Measurements from ENCODE around the gene OVCH2. TPM values are rescaled to one million over a fixed set of nuclear protein-coding genes. Genes with fewer than 3 reads are reported as not detected.

Gene OVCH2
- total and polyA plus RNA-seq, 2 experiments from 2014 or later = 0.42 to 1.3 TPM

DNA sequence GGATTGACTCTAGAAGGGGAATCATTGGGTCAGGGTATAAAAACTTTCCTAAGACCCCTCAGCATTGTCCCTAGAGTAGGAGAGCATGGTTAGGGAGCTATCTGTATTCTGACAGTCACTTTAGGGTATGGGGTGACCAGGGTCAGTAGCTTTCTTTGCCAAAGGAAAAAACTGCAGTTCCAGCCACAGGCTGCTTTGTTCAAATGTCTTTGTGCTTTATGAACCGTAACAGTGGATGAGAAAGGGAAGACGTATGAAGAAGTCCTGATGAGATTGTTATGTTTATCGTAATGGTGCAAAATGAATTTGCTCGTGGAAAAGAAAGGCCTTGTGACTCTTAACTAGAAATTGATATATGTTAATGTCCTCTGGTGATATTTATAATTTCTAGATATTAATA is 63.0 kb downstream of the OVCH2 start:
- Mint-ChIP-seq H3K27me3 (ENCODE audit: insufficient read depth, low read depth, poor library complexity) (peaks cover 2% of the 10 kb centered on the region), H3K4me3 (no peak overlapping the region), H3K27ac (no peak overlapping the region), H3K4me1 (peaks cover 16% of the 10 kb centered on the region), H3K36me3 (ENCODE audit: low read depth) (peaks cover 5% of the 10 kb centered on the region; the same call in 2 of the 3 replicates), H3K9me3 (no peaks in the 10 kb centered on the region)
- Histone ChIP-seq H3K36me3 (ENCODE audit: insufficient read depth) (no peaks in the 10 kb centered on the region), H3K27me3 (ENCODE audit: insufficient read depth) (no peaks in the 10 kb centered on the region), H3K9me2 (ENCODE audit: insufficient read depth) (peaks cover under 1% of the 10 kb centered on the region; the same call in 1 of the 2 replicates), H3K79me2 (replicated peaks; ENCODE audit: insufficient read depth) (no peaks in the 10 kb centered on the region), H3K4me3 (no peak overlapping the region), H4K20me1 (replicated peaks; ENCODE audit: insufficient read depth) (no peaks in the 10 kb centered on the region), H3K4me2 (no peak overlapping the region), H3K4me1 (ENCODE audit: insufficient read depth) (no peaks in the 10 kb centered on the region), H2AFZ (no peak overlapping the region), H3K27ac (ENCODE audit: low read depth) (no peak overlapping the region), H3F3A (replicated peaks; ENCODE audit: low read depth) (no peaks in the 10 kb centered on the region)
- ATAC-seq (no peak), DNase-seq (ENCODE audit: low spot score) (no peak)
- TF ChIP-seq NANOG (IDR thresholded peaks at IDR 0.05; ENCODE audit: borderline replicate concordance) (no peak), JUNB (IDR thresholded peaks at IDR 0.05; ENCODE audit: unreplicated experiment) (no peak), ZNF114 (CRISPR knock-in tag; IDR thresholded peaks at IDR 0.05) (no peak), POLR2AphosphoS5 (IDR thresholded peaks at IDR 0.05; ENCODE audit: low read depth) (no peak), STAT1 (IDR thresholded peaks at IDR 0.05; ENCODE audit: unreplicated experiment) (no peak), CREB1 (CRISPR knock-in tag; IDR thresholded peaks at IDR 0.05; ENCODE audit: low read depth) (no peak), EZH2 (IDR thresholded peaks at IDR 0.05; ENCODE audit: low read depth, unreplicated experiment) (no peak), ZNF331 (CRISPR knock-in tag; IDR thresholded peaks at IDR 0.05; ENCODE audit: low read depth) (no peak), EZH2phosphoT487 (IDR thresholded peaks at IDR 0.05; ENCODE audit: unreplicated experiment) (no peak)
- TF ChIP-seq, protein P1, sequence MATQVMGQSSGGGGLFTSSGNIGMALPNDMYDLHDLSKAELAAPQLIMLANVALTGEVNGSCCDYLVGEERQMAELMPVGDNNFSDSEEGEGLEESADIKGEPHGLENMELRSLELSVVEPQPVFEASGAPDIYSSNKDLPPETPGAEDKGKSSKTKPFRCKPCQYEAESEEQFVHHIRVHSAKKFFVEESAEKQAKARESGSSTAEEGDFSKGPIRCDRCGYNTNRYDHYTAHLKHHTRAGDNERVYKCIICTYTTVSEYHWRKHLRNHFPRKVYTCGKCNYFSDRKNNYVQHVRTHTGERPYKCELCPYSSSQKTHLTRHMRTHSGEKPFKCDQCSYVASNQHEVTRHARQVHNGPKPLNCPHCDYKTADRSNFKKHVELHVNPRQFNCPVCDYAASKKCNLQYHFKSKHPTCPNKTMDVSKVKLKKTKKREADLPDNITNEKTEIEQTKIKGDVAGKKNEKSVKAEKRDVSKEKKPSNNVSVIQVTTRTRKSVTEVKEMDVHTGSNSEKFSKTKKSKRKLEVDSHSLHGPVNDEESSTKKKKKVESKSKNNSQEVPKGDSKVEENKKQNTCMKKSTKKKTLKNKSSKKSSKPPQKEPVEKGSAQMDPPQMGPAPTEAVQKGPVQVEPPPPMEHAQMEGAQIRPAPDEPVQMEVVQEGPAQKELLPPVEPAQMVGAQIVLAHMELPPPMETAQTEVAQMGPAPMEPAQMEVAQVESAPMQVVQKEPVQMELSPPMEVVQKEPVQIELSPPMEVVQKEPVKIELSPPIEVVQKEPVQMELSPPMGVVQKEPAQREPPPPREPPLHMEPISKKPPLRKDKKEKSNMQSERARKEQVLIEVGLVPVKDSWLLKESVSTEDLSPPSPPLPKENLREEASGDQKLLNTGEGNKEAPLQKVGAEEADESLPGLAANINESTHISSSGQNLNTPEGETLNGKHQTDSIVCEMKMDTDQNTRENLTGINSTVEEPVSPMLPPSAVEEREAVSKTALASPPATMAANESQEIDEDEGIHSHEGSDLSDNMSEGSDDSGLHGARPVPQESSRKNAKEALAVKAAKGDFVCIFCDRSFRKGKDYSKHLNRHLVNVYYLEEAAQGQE (IDR thresholded peaks at IDR 0.05; ENCODE audit: unreplicated experiment) = no peak
- TF ChIP-seq, protein P2, sequence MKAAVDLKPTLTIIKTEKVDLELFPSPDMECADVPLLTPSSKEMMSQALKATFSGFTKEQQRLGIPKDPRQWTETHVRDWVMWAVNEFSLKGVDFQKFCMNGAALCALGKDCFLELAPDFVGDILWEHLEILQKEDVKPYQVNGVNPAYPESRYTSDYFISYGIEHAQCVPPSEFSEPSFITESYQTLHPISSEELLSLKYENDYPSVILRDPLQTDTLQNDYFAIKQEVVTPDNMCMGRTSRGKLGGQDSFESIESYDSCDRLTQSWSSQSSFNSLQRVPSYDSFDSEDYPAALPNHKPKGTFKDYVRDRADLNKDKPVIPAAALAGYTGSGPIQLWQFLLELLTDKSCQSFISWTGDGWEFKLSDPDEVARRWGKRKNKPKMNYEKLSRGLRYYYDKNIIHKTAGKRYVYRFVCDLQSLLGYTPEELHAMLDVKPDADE (IDR thresholded peaks at IDR 0.05) = no peak
- TF ChIP-seq, protein P3, sequence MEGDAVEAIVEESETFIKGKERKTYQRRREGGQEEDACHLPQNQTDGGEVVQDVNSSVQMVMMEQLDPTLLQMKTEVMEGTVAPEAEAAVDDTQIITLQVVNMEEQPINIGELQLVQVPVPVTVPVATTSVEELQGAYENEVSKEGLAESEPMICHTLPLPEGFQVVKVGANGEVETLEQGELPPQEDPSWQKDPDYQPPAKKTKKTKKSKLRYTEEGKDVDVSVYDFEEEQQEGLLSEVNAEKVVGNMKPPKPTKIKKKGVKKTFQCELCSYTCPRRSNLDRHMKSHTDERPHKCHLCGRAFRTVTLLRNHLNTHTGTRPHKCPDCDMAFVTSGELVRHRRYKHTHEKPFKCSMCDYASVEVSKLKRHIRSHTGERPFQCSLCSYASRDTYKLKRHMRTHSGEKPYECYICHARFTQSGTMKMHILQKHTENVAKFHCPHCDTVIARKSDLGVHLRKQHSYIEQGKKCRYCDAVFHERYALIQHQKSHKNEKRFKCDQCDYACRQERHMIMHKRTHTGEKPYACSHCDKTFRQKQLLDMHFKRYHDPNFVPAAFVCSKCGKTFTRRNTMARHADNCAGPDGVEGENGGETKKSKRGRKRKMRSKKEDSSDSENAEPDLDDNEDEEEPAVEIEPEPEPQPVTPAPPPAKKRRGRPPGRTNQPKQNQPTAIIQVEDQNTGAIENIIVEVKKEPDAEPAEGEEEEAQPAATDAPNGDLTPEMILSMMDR (conservative IDR thresholded peaks at IDR 0.05; ENCODE audit: low read depth in 2 of 2) = no peak
- TF ChIP-seq, protein P4, sequence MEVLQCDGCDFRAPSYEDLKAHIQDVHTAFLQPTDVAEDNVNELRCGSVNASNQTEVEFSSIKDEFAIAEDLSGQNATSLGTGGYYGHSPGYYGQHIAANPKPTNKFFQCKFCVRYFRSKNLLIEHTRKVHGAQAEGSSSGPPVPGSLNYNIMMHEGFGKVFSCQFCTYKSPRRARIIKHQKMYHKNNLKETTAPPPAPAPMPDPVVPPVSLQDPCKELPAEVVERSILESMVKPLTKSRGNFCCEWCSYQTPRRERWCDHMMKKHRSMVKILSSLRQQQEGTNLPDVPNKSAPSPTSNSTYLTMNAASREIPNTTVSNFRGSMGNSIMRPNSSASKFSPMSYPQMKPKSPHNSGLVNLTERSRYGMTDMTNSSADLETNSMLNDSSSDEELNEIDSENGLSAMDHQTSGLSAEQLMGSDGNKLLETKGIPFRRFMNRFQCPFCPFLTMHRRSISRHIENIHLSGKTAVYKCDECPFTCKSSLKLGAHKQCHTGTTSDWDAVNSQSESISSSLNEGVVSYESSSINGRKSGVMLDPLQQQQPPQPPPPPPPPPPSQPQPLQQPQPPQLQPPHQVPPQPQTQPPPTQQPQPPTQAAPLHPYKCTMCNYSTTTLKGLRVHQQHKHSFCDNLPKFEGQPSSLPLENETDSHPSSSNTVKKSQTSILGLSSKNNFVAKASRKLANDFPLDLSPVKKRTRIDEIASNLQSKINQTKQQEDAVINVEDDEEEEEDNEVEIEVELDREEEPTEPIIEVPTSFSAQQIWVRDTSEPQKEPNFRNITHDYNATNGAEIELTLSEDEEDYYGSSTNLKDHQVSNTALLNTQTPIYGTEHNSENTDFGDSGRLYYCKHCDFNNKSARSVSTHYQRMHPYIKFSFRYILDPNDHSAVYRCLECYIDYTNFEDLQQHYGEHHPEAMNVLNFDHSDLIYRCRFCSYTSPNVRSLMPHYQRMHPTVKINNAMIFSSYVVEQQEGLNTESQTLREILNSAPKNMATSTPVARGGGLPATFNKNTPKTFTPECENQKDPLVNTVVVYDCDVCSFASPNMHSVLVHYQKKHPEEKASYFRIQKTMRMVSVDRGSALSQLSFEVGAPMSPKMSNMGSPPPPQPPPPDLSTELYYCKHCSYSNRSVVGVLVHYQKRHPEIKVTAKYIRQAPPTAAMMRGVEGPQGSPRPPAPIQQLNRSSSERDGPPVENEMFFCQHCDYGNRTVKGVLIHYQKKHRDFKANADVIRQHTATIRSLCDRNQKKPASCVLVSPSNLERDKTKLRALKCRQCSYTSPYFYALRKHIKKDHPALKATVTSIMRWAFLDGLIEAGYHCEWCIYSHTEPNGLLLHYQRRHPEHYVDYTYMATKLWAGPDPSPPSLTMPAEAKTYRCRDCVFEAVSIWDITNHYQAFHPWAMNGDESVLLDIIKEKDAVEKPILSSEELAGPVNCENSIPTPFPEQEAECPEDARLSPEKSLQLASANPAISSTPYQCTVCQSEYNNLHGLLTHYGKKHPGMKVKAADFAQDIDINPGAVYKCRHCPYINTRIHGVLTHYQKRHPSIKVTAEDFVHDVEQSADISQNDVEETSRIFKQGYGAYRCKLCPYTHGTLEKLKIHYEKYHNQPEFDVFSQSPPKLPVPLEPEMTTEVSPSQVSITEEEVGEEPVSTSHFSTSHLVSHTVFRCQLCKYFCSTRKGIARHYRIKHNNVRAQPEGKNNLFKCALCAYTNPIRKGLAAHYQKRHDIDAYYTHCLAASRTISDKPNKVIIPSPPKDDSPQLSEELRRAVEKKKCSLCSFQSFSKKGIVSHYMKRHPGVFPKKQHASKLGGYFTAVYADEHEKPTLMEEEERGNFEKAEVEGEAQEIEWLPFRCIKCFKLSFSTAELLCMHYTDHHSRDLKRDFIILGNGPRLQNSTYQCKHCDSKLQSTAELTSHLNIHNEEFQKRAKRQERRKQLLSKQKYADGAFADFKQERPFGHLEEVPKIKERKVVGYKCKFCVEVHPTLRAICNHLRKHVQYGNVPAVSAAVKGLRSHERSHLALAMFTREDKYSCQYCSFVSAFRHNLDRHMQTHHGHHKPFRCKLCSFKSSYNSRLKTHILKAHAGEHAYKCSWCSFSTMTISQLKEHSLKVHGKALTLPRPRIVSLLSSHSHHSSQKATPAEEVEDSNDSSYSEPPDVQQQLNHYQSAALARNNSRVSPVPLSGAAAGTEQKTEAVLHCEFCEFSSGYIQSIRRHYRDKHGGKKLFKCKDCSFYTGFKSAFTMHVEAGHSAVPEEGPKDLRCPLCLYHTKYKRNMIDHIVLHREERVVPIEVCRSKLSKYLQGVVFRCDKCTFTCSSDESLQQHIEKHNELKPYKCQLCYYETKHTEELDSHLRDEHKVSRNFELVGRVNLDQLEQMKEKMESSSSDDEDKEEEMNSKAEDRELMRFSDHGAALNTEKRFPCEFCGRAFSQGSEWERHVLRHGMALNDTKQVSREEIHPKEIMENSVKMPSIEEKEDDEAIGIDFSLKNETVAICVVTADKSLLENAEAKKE (CRISPR knock-in tag; IDR thresholded peaks at IDR 0.05) = no peak
